ENCODE data around the gene ADAT3.
"Not testable (repeated sequence)": the region's sequence is repeated elsewhere in the genome, so short reads cannot be mapped to it uniquely, and the experiment has no call there.

Gene ADAT3

DNA sequence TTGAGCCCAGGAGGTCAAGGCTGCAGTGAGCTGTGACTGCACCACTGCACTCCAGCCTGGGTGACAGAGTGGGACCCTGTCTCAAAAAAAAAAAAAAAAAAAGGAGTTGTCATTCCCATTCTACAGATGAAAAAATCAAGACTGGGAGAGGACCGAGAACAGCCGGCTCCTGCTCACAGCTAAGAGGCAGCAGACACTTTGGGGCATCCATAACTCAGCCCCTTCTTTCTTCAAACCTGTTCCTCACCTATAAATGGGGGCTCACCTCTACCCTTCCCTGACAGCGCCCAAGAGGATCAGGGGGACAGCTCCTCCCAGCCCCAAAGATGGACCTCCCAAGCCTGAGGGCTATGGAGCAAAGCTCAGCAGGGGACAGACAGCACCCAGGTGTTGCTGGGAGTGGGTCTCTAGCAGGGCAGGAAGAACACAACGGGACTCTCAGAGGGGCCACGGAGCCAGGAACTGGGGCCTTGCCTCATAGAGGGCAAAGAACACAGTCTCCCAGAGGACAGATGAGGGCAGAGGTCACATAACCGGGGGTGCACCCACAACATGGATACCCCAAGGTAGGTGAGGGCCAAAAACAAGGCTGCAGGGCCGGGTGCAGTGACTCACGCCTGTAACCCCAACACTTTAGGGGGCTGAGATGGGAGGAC, 38.4 kb upstream of the ADAT3 start:
- no peak for DNase-seq (ENCODE audit: low spot score)

DNA sequence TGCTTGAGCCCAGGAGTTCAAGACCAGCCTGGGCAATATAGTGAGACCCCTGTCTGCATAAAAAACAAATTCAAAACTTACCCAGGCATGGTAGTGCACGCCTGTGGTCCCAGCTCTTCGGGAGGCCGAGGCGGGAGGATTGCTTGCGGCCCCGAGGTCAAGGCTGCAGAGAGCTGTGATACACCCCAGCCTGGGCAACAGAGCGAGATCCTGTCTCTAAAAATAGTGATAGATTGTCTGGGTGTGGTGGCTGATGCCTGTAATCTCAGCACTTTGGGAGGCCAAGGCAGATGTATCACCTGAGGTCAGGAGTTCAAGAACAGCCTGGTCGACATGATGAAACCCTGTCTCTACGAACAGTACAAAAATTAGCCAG, 37.9 kb upstream of the ADAT3 start:
- no peak for DNase-seq (ENCODE audit: low spot score)

DNA sequence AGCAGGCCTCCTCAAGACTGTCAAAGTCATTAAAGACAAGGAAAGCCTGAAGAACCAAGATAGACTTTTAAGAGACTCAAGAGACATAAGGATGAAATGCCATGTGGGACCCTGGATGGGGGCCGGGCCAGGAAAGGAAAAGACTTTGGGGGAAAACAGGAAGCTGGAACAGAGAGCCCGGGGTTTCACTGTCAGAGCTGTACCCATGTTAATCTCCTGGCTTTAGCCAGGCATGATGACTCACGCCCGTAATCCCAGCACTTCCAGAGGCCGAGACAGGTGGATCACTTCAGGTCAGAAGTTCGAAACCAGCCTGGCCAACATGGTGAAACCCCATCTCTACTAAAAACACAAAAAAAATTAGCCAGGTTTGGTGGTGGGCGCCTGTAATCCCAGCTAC, 36.2 kb upstream of the ADAT3 start:
- no peak for DNase-seq (ENCODE audit: low spot score)

DNA sequence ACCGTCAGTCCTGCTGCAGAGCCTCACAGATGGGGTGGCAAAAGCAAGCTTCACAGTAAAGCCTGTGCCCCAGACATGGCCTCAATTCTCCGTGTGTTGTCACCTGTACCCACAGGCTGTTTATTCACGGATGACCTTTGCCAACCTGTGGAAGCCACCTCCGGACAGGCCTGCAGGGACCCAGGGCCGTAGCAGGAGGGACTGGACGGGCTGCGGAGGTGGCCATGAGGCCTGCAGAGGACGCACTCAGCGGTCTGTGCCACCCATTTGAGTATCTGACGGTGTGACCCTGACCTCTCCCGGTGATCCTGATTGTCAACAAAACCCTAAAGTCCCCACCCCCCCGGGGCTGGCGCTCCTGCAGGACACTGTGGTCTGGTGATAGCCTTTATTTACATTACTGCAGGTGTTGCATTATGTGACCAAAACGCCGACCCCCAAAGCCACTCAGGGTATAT, 34.0 kb upstream of the ADAT3 start:
- no peak for DNase-seq (ENCODE audit: low spot score)

DNA sequence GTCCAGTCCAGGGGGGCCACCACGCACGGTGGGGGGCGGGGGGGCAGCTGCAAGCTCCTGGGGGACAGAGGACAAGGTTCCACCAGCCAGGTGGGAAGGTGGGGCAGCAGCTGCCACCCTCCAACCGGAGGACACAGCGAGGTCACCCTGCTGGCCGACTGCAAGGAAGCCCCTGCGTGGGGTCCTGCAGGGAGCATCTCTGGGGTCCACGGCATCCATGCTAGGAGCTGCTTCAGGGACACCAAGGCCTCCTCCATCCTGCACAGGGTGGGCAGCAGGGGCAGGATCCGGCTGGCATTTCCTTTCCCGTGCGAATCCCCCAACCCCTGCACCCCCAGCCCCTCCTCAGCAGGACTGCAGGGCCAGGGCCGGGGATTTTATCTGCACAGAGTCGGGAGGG, 33.6 kb upstream of the ADAT3 start:
- DNase-seq (ENCODE audit: low spot score): no peak

DNA sequence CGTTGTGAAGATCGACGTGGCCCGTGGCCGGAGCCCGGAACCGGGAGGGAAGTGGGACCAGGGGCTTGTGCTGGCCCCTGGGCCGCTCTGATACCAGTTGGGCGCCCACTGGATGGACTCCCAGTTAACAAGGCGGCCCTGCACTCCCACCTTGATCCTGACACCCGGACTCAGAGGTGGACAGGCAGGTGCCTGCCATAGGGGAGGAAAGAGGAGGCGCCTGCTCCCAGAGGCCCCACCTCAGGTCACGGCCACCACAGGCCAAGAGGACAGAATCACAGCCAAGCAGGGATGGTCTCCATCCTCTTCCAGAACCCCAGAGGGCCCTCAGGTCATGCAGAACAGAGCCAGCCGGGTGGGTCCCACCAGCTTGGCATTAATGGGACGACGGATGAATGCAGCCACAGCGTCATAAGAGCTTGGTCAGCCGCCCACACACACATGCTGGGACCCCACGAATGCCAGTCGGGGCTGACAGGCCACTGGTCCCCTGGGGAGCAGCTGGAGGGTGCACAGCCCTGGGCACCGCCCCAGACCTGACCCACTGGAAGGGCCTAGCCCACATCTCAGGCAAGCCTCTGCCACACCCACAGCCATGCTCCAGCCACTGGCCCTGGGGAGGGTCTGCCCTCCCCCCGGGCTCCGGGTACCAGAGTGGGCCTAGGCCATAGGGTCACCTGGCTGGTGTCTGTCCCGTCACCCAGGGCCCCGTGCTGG, 32.2 kb upstream of the ADAT3 start:
- no peak for DNase-seq (ENCODE audit: low spot score)

DNA sequence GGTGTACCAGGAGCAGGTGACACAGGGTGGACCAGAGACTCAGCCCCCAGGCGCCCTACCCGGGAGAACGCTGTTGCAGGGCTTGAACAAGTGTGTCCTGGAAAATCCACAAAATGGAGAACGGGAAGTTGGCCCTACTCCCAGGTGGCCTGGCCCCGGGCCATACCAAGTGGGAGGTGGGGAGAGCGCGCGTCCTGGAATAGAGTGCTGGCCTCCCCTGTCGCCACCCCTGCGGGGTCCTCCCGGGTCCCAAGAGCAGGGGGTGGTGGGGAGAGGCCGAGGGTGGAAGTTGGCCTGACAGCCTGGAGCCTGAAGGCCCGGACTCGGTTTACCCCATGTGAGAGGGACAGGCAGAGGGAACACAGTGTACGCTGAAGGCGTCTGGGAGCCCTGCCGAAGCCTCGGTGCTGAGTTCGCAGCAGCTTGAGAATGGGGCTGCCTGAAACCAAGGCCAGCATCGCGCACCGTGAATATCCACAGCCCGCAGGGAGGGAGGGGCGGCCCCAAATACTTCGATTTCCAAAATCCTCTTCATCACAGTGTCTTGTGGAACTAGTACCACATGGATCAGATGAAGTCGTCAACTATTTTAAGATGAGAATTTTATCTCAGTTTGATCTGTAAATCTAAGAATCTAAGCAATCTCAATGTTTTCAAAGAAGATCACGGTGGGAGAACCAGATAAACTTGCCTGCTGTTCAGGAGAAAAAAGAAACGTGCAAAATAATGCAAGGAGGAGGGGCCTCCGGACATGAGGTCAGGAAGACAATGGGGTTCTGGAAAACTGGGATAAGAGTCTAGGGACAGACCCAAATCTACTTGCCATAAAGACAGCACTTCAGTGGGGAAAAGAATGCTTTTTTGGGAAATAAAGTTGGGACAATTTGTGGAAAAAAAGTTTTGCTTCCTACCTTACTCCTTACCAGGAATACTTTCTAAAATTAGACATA, 31.4 kb upstream of the ADAT3 start:
- DNase-seq (ENCODE audit: low spot score): no peak

DNA sequence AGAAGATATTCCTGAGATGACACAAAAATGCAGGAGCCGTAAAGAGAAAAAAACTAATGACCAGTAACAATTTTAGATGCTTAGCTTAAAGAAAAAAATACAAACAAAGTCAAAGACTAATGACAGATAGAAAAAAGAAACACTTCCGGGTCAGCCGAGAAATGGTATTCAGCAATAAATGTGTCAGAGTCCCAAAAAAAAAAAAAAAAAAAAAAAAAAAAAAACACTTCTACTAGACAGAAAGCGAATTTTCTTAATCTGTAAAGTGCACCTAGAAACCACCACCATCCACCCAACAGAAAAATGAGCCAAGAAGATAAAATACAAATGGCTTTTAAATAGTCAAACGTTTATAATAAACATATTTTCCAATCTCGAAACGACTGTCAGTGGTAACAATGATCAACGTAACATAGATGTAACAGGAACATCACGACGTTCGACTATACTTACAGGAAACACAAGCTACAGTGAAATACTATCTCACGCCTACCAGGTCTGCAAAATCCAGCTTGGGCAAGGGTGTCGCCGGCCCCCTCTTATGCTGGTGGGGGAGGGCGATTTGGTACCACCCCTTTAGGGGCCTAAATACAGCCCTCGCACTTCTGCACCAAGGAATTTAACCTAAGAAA, 30.5 kb upstream of the ADAT3 start:
- peak; percentile 40 for DNase-seq (ENCODE audit: low spot score)

DNA sequence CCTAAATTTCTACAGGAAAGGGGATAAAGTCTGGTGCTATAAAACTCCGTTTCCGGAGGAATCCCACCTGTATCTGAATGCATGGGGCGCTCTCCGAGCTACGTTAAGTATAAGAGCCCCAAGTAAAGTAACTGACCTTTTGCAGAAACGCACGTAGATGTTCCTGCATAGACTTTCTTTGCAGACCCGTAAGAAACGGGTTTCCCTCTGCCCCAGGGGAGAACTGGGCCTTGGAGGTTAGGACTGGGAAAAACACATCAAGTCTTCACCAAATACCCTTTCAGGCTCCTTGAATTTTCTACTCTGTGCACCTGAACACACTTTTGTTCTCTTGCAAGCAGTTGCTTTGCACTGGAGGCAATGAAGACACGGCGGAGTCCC, 29.9 kb upstream of the ADAT3 start:
- peak; percentile 29 for DNase-seq (ENCODE audit: low spot score)

DNA sequence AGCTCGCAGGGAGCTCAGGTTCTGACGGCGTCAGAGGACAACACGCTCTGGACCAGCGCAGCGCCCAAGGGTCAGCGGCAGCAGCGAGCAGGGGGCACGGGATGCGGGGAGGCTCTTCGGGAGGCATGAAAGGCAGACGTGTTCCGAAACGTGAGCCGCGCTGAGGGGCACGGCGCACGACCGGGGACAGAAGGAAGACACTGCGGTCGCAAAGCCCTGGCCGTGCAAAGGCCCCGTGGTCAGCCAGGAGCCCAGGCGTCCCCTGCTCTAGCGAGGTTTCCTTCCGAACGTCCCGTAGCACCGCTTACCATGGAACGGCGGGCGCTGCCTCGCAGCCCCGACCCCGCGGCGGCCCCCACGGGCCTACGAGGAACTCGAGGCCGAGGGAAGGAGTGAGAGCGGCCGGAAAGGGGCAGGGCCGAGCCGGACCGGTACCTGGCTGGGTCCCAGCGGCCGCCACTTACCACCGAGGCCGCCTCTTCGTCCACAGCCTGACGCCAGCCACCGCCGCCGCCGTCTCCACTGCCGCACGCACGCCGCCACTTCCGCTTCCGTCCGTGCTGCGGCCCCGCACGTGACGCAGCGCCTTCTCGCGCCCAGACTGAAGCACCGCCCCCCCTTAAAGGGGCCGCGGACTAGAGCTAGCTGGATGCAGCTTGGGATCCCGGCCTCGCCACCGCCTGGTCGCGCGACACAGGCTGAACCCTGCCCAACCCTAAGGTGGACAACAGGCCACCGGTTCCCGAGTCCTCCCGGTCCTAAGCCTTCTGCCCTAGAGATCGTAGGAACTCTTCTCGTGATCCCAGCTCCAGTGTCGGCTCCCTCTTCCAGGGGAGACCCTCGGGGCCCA, 29.3 kb upstream of the ADAT3 start:
- peak; percentile 91 for DNase-seq (ENCODE audit: low spot score)

DNA sequence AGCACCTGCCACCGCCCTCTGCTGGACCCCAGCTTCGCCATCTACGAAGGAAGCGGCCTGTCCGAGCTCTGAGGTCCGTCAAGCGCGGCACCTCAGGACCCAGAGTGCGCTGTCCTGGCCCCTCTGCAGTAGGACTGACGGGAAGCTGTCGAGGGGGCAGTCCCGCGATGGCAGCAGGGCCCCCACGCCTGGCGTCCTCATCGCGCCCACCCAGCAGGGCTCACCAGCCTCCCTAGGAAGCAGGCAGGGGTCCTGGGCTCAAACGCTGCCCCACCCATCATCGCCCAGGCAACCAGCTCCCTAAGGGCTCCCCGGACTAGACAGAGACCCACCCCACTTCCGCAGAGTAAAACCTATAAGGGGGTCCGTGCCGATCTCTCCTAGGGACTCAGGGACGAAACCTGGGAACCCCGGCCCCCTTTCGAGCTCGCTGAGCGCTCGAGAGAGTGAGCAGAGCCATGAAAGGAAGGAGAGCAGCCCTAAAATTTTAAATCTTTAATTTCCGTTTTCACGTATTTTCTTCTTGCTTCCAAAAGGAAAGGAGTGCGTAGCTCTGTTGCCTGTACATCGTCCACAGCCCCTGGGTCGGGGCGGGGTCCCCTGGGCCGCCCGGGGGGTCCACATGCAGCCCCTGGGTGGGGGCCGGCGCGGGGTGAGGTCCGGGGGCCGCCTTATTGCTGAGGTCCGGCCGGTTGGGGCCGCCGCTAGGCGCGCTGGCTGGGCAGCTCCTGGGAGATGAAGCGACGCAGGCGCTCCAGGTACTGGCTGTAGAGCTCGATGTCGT, 28.5 kb upstream of the ADAT3 start:
- DNase-seq (ENCODE audit: low spot score): not testable (repeated sequence)

DNA sequence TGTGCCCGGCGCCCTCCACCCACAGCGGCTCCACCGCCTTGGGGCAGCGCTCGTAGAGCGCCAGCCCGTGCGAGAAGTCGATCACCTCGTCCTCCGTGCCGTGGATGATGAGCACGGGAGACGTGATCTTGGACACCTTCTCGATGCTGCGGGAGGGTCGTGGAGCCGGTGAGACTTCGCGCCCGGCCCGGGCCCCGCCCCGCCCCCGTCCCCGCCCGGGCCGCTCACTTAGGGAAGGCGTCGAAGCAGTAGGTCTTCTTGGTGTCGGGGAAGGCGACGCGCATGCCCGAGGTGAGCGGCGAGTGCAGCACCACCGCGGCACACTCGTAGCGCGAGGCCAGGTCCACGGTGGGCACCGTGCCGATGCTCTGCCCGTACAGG, 27.9 kb upstream of the ADAT3 start:
- not testable (repeated sequence) for DNase-seq (ENCODE audit: low spot score)

DNA sequence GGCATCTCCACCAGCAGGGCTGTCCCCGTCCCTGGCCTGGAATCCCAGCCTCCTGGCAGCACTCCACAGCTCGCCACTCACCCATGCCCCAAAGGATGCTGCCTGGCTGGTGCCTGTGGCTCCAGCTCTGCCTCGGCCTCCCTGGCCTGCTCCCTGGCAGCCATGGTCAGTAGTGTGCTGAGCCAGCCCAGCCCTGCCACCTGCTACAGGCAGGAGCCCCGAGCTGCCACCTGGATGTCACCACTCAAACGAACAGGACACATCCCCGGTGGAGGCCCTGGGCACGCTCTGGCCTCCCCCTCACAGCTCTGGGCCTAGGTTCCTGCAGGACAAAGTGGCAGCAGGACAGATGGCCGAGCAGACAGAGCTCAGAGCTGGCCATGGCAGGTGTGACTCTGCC, 26.6 kb upstream of the ADAT3 start:
- DNase-seq (ENCODE audit: low spot score): not testable (repeated sequence)

DNA sequence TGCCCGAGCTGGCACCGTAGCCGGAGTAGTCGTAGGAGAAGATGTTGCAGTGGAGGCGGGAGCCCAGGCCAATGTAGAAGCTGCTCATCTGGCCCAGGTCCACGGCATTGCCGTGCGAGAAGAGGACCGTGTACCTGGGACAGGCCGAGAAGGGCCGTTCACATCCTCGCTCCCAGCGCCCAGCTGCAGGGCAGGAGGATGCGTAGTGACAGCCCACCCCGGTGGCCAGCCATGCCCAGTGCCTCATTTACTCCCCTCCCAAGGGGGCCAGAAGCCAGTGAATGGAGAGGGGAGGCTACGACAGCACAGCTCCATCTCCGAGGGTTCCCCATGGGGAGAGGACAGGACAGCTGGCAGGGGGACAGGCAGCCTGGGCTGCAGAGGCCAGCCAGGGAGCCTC, 25.2 kb upstream of the ADAT3 start:
- not testable (repeated sequence) for DNase-seq (ENCODE audit: low spot score)

DNA sequence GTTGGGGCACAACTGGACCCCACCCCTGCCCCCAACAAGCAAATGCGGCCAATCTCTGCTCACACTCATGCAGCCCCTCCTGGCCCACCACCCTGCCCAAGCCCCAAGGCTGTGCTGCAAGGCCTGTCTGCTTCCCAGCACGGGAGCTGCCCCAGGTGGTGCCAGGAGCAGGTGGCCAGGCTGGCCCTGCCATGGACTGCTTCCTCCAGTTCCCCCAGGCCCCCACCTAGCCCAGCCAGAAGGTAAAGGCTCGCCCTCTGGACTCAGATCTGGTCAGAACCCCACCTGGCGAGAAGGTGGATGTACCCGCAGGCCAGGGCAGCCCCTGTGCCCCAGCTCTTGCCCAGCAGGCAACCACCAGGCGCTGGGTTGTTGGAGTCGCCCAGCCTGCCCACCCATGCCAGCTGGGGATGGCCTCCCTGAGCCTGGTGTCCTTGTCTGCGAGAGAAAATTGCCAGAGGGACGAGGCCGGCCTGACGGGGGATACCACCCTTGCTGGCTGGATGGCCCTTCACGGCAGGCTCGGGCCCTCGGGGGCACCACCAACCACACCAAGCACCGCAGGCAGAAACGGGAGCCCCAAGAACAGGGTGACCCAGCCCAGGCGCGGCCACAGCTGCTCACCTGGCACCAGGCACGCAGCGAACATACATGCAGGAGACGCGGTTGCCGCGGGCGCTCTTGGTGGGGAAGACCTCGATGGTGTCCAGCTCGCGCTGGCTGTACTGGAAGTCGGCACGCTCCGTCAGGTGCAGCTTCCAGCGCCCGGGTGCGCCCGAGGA, 24.4 kb upstream of the ADAT3 start:
- DNase-seq (ENCODE audit: low spot score): no peak

DNA sequence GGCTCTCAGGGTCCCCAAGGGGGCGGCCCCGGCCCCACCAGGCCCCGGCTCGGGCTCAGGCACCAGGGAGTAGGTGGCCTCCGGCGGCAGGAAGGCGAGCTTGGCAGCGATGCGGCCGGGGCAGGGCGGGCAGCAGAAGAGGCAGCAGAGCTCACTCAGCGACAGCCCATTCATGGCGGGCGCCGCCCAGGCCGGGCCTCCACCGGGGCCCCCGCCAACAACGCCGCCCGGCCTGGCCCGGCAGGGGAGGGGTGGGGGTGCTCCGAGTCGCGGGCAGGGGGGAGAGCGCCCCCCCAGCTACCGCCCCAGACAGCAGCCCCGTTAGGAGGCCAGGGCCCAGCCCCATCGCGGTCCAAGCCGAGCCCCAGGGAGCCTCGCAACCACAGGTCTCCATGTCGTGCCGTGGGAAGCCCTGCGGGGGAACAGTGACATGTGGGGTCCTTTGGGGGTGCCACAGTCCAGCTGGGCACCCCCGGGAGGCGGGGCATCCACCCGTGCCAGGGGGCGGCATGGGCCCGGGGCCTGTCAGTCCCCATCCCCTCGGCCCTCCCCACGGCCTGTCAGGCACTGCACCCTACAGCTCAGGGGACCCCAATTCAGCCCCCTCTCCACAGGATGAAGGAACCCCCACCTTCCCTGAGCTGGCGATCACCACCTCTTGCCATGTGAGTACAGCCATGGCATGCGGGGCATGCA, 23.7 kb upstream of the ADAT3 start:
- DNase-seq (ENCODE audit: low spot score): not testable (repeated sequence)

DNA sequence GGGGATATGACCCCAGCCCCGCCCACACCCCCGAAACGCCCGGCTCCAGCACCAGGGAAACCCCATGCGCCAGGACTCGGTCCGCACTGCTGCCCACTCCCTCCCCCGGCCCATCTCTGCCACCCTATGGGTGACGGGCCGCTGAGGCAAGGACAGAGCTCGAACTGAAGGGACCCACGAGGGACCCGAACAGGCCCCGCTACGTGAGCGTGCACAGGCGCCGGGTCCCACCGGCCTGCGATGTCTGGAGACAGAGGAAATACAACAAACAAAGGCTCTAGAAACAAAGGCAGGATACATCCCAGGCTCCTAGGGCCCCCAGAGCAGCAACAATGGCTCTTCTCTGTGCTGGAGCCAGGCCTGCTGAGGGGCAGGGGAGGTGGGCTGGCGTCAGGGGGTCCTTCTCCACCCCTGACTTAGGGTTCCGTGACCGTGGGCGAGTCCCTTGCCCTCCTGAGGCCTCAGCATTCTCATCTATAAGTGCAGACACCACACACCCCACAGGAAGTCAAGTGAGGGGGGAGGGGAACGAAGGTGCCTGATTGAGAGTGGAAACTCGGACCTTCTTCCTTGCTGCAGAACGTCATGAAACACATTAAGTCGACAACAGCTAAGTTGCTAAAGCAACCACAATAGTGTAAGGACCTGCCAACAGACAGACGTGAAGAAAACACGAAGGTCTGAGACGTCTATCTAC, 23.0 kb upstream of the ADAT3 start:
- no peak for DNase-seq (ENCODE audit: low spot score)

Measured in hematopoietic multipotent progenitor cell treated with erythropoietin and hydrocortisone succinate and interleukin-3 and kit ligand, for 17 days (in vitro differentiated cells).